GM12878 (cell line): ENCODE measurements around the gene ZNF668. TPM values are rescaled to one million over a fixed set of nuclear protein-coding genes. Genes with fewer than 3 reads are reported as not detected.

ENCODE experiments used
- polyA plus RNA-seq, 11 experiments: library from polyadenylated mRNA; depleted of rRNA in 4 of 11; unstranded in 6 of 11; stranded (reverse) in 5 of 11; fragments of >200 nt; fragmentation: Nextera tagmentation in 4 of 11; fragmentation: Illumina TruSeq in 1 of 11; extraction: Ambion mirVana in 4 of 11; extraction: Trizol in 1 of 11; gene quantifications; 1 replicate in 1 of 11; 2 replicates in 10 of 11; pipeline versions ENCODE4 v1.2.1 to v1.2.3, GENCODE V29; 2011 to 2016; ENCODE audit warnings: inconsistent platforms in 2 of 11, missing spikeins in 2 of 11, low read depth in 1 of 11
- total RNA-seq, 4 experiments: library from RNA; depleted of rRNA in 3 of 4; stranded (reverse); fragments of >200 nt in 3 of 4; fragmentation: Illumina TruSeq in 1 of 4; extraction: Trizol in 1 of 4; gene quantifications; 2 replicates each; pipeline versions ENCODE4 v1.2.1 to v1.2.3, GENCODE V29; 2013 to 2021

ZNF668 gene
- total and polyA plus RNA-seq, 10 of the 15 experiments (the other 5 are each of a cell fraction or from before 2014, with no cell fraction given), result 0.05 to 20.7 (median 10.0) TPM; not detected in 1

Other genes starting within 250 kb of the ZNF668 start
Only the 7 nearest of the 20 such genes appear.
- 13.8 and 14.0 TPM in 2 replicates for gene STX4, start 40.7 kb downstream of the ZNF668 start, total RNA-seq (2014; rRNA removed)
- gene STX4, start 40.7 kb downstream of the ZNF668 start, total RNA-seq (2014; rRNA removed; fragmentation: Illumina TruSeq; extraction: Trizol), result 14.9 and 16.3 TPM in 2 replicates
- 37.6 and 41.9 TPM in 2 replicates for gene STX4, start 40.7 kb downstream of the ZNF668 start, total RNA-seq (2021)
- 22.2 and 36.0 TPM in 2 replicates for gene STX4, start 40.7 kb downstream of the ZNF668 start, polyA plus RNA-seq (2011; rRNA removed)
- 16.2 and 22.0 TPM in 2 replicates for gene STX4, start 40.7 kb downstream of the ZNF668 start, polyA plus RNA-seq (2014; fragmentation: Illumina TruSeq; extraction: Trizol)
- gene STX4, start 40.7 kb downstream of the ZNF668 start, polyA plus RNA-seq (2014; fragmentation: Nextera tagmentation; extraction: Ambion mirVana), result 1 to 10 TPM; 3.3 to 8.5 TPM
- 31.8 and 33.3 TPM in 2 replicates for gene STX4, start 40.7 kb downstream of the ZNF668 start, polyA plus RNA-seq (2014; rRNA removed)
- 10 to 100 TPM; 23.2 to 25.1 TPM for gene STX4, start 40.7 kb downstream of the ZNF668 start, polyA plus RNA-seq (2016; fragmentation: Nextera tagmentation; extraction: Ambion mirVana)
- gene ZNF646, start 182 bp upstream of the ZNF668 start, total RNA-seq (2014; rRNA removed), result 13.1 and 15.4 TPM in 2 replicates
- 6.4 and 8.5 TPM in 2 replicates for gene ZNF646, start 182 bp upstream of the ZNF668 start, total RNA-seq (2014; rRNA removed; fragmentation: Illumina TruSeq; extraction: Trizol)
- gene ZNF646, start 182 bp upstream of the ZNF668 start, total RNA-seq (2021), result 18.1 and 21.8 TPM in 2 replicates
- 3.6 and 4.9 TPM in 2 replicates for gene ZNF646, start 182 bp upstream of the ZNF668 start, polyA plus RNA-seq (2011; rRNA removed)
- gene ZNF646, start 182 bp upstream of the ZNF668 start, polyA plus RNA-seq (2014; fragmentation: Illumina TruSeq; extraction: Trizol), result 2.4 and 6.3 TPM in 2 replicates
- gene ZNF646, start 182 bp upstream of the ZNF668 start, polyA plus RNA-seq (2014; fragmentation: Nextera tagmentation; extraction: Ambion mirVana), result under 1 TPM; 0.10 to 0.26 TPM
- gene ZNF646, start 182 bp upstream of the ZNF668 start, polyA plus RNA-seq (2014; rRNA removed), result 10.7 and 12.4 TPM in 2 replicates
- 1 to 10 TPM; 6.3 to 6.5 TPM for gene ZNF646, start 182 bp upstream of the ZNF668 start, polyA plus RNA-seq (2016; fragmentation: Nextera tagmentation; extraction: Ambion mirVana)
- 0.87 and 1.1 TPM in 2 replicates for gene PRSS53, start 14.7 kb upstream of the ZNF668 start, total RNA-seq (2014; rRNA removed)
- gene PRSS53, start 14.7 kb upstream of the ZNF668 start, total RNA-seq (2014; rRNA removed; fragmentation: Illumina TruSeq; extraction: Trizol), result 0.41 and 0.63 TPM in 2 replicates
- gene PRSS53, start 14.7 kb upstream of the ZNF668 start, total RNA-seq (2021), result 2.6 and 3.2 TPM in 2 replicates
- 0.81 and 1.7 TPM in 2 replicates for gene PRSS53, start 14.7 kb upstream of the ZNF668 start, polyA plus RNA-seq (2011; rRNA removed)
- 0.22 and 0.51 TPM in 2 replicates for gene PRSS53, start 14.7 kb upstream of the ZNF668 start, polyA plus RNA-seq (2014; fragmentation: Illumina TruSeq; extraction: Trizol)
- gene PRSS53, start 14.7 kb upstream of the ZNF668 start, polyA plus RNA-seq (2014; fragmentation: Nextera tagmentation; extraction: Ambion mirVana), result not detected
- gene PRSS53, start 14.7 kb upstream of the ZNF668 start, polyA plus RNA-seq (2014; rRNA removed), result 3.0 and 3.4 TPM in 2 replicates
- under 1 TPM; 0.35 to 0.40 TPM for gene PRSS53, start 14.7 kb upstream of the ZNF668 start, polyA plus RNA-seq (2016; fragmentation: Nextera tagmentation; extraction: Ambion mirVana)
- 60.5 and 62.5 TPM in 2 replicates for gene VKORC1, start 20.6 kb upstream of the ZNF668 start, total RNA-seq (2014; rRNA removed)
- 26.3 and 28.5 TPM in 2 replicates for gene VKORC1, start 20.6 kb upstream of the ZNF668 start, total RNA-seq (2014; rRNA removed; fragmentation: Illumina TruSeq; extraction: Trizol)
- gene VKORC1, start 20.6 kb upstream of the ZNF668 start, total RNA-seq (2021), result 52.9 and 55.8 TPM in 2 replicates
- gene VKORC1, start 20.6 kb upstream of the ZNF668 start, polyA plus RNA-seq (2011; rRNA removed), result 96.0 and 140 TPM in 2 replicates
- 43.6 and 44.6 TPM in 2 replicates for gene VKORC1, start 20.6 kb upstream of the ZNF668 start, polyA plus RNA-seq (2014; fragmentation: Illumina TruSeq; extraction: Trizol)
- 10 to 100 TPM; 19.8 to 39.0 TPM for gene VKORC1, start 20.6 kb upstream of the ZNF668 start, polyA plus RNA-seq (2014; fragmentation: Nextera tagmentation; extraction: Ambion mirVana)
- 97.2 and 99.6 TPM in 2 replicates for gene VKORC1, start 20.6 kb upstream of the ZNF668 start, polyA plus RNA-seq (2014; rRNA removed)
- 10 to 100 TPM; 72.6 to 86.6 TPM for gene VKORC1, start 20.6 kb upstream of the ZNF668 start, polyA plus RNA-seq (2016; fragmentation: Nextera tagmentation; extraction: Ambion mirVana)
- 31.9 and 43.3 TPM in 2 replicates for gene BCKDK, start 34.1 kb upstream of the ZNF668 start, total RNA-seq (2014; rRNA removed)
- gene BCKDK, start 34.1 kb upstream of the ZNF668 start, total RNA-seq (2014; rRNA removed; fragmentation: Illumina TruSeq; extraction: Trizol), result 10.6 and 11.6 TPM in 2 replicates
- gene BCKDK, start 34.1 kb upstream of the ZNF668 start, total RNA-seq (2021), result 39.4 and 44.0 TPM in 2 replicates
- gene BCKDK, start 34.1 kb upstream of the ZNF668 start, polyA plus RNA-seq (2011; rRNA removed), result 7.7 and 22.3 TPM in 2 replicates
- gene BCKDK, start 34.1 kb upstream of the ZNF668 start, polyA plus RNA-seq (2014; fragmentation: Illumina TruSeq; extraction: Trizol), result 14.7 and 20.5 TPM in 2 replicates
- 1 to 10 TPM in 1 of 2 experiments, under 1 TPM in 1; 0.68 to 3.3 TPM for gene BCKDK, start 34.1 kb upstream of the ZNF668 start, polyA plus RNA-seq (2014; fragmentation: Nextera tagmentation; extraction: Ambion mirVana)
- gene BCKDK, start 34.1 kb upstream of the ZNF668 start, polyA plus RNA-seq (2014; rRNA removed), result 45.5 and 48.6 TPM in 2 replicates
- gene BCKDK, start 34.1 kb upstream of the ZNF668 start, polyA plus RNA-seq (2016; fragmentation: Nextera tagmentation; extraction: Ambion mirVana), result 10 to 100 TPM; 56.1 to 56.6 TPM
- gene KAT8, start 43.4 kb upstream of the ZNF668 start, total RNA-seq (2014; rRNA removed), result 46.9 and 50.4 TPM in 2 replicates
- gene KAT8, start 43.4 kb upstream of the ZNF668 start, total RNA-seq (2014; rRNA removed; fragmentation: Illumina TruSeq; extraction: Trizol), result 37.5 and 39.0 TPM in 2 replicates
- gene KAT8, start 43.4 kb upstream of the ZNF668 start, total RNA-seq (2021), result 44.3 and 46.5 TPM in 2 replicates
- gene KAT8, start 43.4 kb upstream of the ZNF668 start, polyA plus RNA-seq (2011; rRNA removed), result 41.8 and 45.9 TPM in 2 replicates
- 36.0 and 40.3 TPM in 2 replicates for gene KAT8, start 43.4 kb upstream of the ZNF668 start, polyA plus RNA-seq (2014; fragmentation: Illumina TruSeq; extraction: Trizol)
- 10 to 100 TPM in 1 of 2 experiments, 1 to 10 TPM in 1; 5.5 to 11.2 TPM for gene KAT8, start 43.4 kb upstream of the ZNF668 start, polyA plus RNA-seq (2014; fragmentation: Nextera tagmentation; extraction: Ambion mirVana)
- gene KAT8, start 43.4 kb upstream of the ZNF668 start, polyA plus RNA-seq (2014; rRNA removed), result 53.0 and 55.8 TPM in 2 replicates
- gene KAT8, start 43.4 kb upstream of the ZNF668 start, polyA plus RNA-seq (2016; fragmentation: Nextera tagmentation; extraction: Ambion mirVana), result 10 to 100 TPM; 21.7 to 25.6 TPM
- not detected in 2 replicates for gene PRSS8, start 61.5 kb upstream of the ZNF668 start, total RNA-seq (2014; rRNA removed)
- gene PRSS8, start 61.5 kb upstream of the ZNF668 start, total RNA-seq (2014; rRNA removed; fragmentation: Illumina TruSeq; extraction: Trizol), result not detected in 2 replicates
- 0.16 and 0.33 TPM in 2 replicates for gene PRSS8, start 61.5 kb upstream of the ZNF668 start, total RNA-seq (2021)
- not detected in 2 replicates for gene PRSS8, start 61.5 kb upstream of the ZNF668 start, polyA plus RNA-seq (2011; rRNA removed)
- gene PRSS8, start 61.5 kb upstream of the ZNF668 start, polyA plus RNA-seq (2014; fragmentation: Illumina TruSeq; extraction: Trizol), result not detected in 2 replicates
- gene PRSS8, start 61.5 kb upstream of the ZNF668 start, polyA plus RNA-seq (2014; fragmentation: Nextera tagmentation; extraction: Ambion mirVana), result not detected
- gene PRSS8, start 61.5 kb upstream of the ZNF668 start, polyA plus RNA-seq (2014; rRNA removed), result 0.58 TPM in 1 of 2 replicates, not detected in the other
- not detected for gene PRSS8, start 61.5 kb upstream of the ZNF668 start, polyA plus RNA-seq (2016; fragmentation: Nextera tagmentation; extraction: Ambion mirVana)